A549 treated with DMSO at 1 μM for 4 hours (cell line): ENCODE measurements around the gene SLC18B1. TPM values are rescaled to one million over a fixed set of nuclear protein-coding genes. Genes with fewer than 3 reads are reported as not detected.

ENCODE experiments used
- total RNA-seq: library from RNA; stranded (reverse); fragments of 200-300 nt; extraction: Qiagen RNA extraction; gene quantifications from 5 replicates; pipeline ENCODE4 v1.2.3, GENCODE V29; 2022; ENCODE audit warnings: low read depth

SLC18B1 gene
- total RNA-seq, result 5.0 to 6.2 TPM (median 5.7 TPM) in 5 replicates

GRCh38 chr6:132797951-132798868 is at the start of gene SLC18B1:
Gene SLC18B1 (minus strand): TSS chr6:132798637. CDS start chr6:132798456, 181 bp downstream.

Other genes starting within 250 kb of the SLC18B1 start
- gene TAAR8, start 246.0 kb downstream of the SLC18B1 start, total RNA-seq, result not detected in 5 replicates
- gene TAAR6, start 228.3 kb downstream of the SLC18B1 start, total RNA-seq, result not detected in 5 replicates
- gene TAAR5, start 208.9 kb downstream of the SLC18B1 start, total RNA-seq, result not detected in 5 replicates
- not detected in 5 replicates for gene TAAR2, start 174.4 kb downstream of the SLC18B1 start, total RNA-seq
- not detected in 5 replicates for gene TAAR1, start 139.5 kb downstream of the SLC18B1 start, total RNA-seq
- gene VNN1, start 84.6 kb downstream of the SLC18B1 start, total RNA-seq, result 0.09 to 0.15 TPM (median 0.10 TPM) in 5 replicates
- not detected in 5 replicates for gene VNN2, start 40.7 kb downstream of the SLC18B1 start, total RNA-seq
- gene RPS12, start 15.9 kb upstream of the SLC18B1 start, total RNA-seq, result 1,795 to 1,997 TPM (median 1,930 TPM) in 5 replicates